Measurements from ENCODE around the gene GIT1. TPM values are rescaled to one million over a fixed set of nuclear protein-coding genes. Genes with fewer than 3 reads are reported as not detected.

The GIT1 gene
- total and polyA plus RNA-seq, 2 of the 13 experiments (the other 11 are each of a cell fraction or from before 2014, with no cell fraction given), result 14.2 to 30.8 TPM

GRCh38 chr17:29568331-29569244 lies 20.9 kb downstream of the GIT1 start, which contains the start of gene TP53I13 (continued):
- TF ChIP-seq SATB2 (CRISPR knock-in tag; IDR thresholded peaks at IDR 0.05) (no peak), ZBTB43 (CRISPR knock-in tag; conservative IDR thresholded peaks at IDR 0.05) (no peak), ZNF256 (CRISPR knock-in tag; conservative IDR thresholded peaks at IDR 0.05) (no peak), E2F5 (CRISPR knock-in tag; conservative IDR thresholded peaks at IDR 0.05) (no peak), ZNF446 (CRISPR knock-in tag; IDR thresholded peaks at IDR 0.05) (no peak), MED8 (CRISPR knock-in tag; IDR thresholded peaks at IDR 0.05; ENCODE audit: insufficient replicate concordance) (peak; percentile 35), ZEB1 (IDR thresholded peaks at IDR 0.05; ENCODE audit: insufficient replicate concordance, low read depth) (no peak), ZNF572 (CRISPR knock-in tag; IDR thresholded peaks at IDR 0.05) (no peak), ZNF274 (CRISPR knock-in tag; IDR thresholded peaks at IDR 0.05) (no peak; the same call in 1 of the 2 replicates), MXD1 (CRISPR knock-in tag; IDR thresholded peaks at IDR 0.05) (peak; percentile 66), TMF1 (CRISPR knock-in tag; IDR thresholded peaks at IDR 0.05; ENCODE audit: low read depth) (no peak), CBX5 (CRISPR knock-in tag; IDR thresholded peaks at IDR 0.05; ENCODE audit: borderline replicate concordance) (no peak), ETS1 (CRISPR knock-in tag; IDR thresholded peaks at IDR 0.05) (no peak), CTCF (CRISPR knock-in tag; IDR thresholded peaks at IDR 0.05) (no peak; the same call in 1 of the 2 replicates), TBX2 (CRISPR knock-in tag; IDR thresholded peaks at IDR 0.05; ENCODE audit: borderline replicate concordance) (peak; percentile 35; the same call in 1 of the 2 replicates), MBD4 (IDR thresholded peaks at IDR 0.05; ENCODE audit: borderline replicate concordance, low read length) (no peak), NR2F2 (IDR thresholded peaks at IDR 0.05; ENCODE audit: borderline replicate concordance, low read depth) (no peak), ZBED4 (CRISPR knock-in tag; IDR thresholded peaks at IDR 0.05; ENCODE audit: borderline replicate concordance) (peak; percentile 82; the same call in 1 of the 2 replicates), ELF1 (CRISPR knock-in tag; IDR thresholded peaks at IDR 0.05) (0 out of 2 replicates have a peak, but pooled peaks have one; percentile 12)
